ENCODE results near the gene RAI1.

DNA sequence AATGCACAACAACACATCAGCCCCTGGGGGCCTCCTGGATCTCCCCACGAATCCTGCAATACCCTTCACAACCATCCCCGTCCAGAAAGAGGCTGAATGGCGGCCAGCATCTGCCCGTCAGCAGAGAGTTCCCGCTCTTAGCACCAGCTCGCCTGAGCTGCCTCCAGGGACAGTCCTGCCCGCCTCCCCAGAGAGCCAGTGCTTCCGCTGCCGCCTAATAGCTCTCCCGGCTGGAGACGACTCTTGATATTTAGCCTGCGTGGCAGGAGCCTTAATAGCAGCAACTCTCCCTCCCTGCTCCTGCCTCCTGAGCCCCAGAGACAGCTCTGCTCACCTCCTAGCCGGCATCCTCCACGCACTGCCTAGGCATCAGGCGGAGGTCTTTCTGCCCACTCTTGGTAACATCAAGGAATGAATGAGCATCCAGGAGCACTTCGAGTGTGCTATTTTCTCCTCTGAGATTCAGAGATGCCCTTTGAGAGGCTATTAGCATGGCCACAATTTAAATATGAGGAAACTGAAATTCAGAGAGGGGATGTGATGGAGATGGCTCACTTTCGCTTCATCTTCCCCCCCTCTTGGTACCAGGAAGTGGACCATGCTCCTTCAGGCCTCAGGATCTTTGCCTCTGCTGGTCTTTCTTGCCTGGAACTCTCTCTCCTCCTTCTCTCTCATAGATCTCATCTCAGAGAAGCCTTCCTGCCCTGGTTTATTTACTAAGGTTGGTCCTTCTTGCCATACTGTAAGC, 67.9 kb downstream of the RAI1 start:
- TF ChIP-seq, protein P1, sequence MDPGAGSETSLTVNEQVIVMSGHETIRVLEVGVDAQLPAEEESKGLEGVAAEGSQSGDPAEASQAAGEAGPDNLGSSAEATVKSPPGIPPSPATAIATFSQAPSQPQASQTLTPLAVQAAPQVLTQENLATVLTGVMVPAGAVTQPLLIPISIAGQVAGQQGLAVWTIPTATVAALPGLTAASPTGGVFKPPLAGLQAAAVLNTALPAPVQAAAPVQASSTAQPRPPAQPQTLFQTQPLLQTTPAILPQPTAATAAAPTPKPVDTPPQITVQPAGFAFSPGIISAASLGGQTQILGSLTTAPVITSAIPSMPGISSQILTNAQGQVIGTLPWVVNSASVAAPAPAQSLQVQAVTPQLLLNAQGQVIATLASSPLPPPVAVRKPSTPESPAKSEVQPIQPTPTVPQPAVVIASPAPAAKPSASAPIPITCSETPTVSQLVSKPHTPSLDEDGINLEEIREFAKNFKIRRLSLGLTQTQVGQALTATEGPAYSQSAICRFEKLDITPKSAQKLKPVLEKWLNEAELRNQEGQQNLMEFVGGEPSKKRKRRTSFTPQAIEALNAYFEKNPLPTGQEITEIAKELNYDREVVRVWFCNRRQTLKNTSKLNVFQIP (CRISPR knock-in tag; IDR thresholded peaks at IDR 0.05; ENCODE audit: borderline replicate concordance, low read depth), result no peak
- TF ChIP-seq, protein P2, sequence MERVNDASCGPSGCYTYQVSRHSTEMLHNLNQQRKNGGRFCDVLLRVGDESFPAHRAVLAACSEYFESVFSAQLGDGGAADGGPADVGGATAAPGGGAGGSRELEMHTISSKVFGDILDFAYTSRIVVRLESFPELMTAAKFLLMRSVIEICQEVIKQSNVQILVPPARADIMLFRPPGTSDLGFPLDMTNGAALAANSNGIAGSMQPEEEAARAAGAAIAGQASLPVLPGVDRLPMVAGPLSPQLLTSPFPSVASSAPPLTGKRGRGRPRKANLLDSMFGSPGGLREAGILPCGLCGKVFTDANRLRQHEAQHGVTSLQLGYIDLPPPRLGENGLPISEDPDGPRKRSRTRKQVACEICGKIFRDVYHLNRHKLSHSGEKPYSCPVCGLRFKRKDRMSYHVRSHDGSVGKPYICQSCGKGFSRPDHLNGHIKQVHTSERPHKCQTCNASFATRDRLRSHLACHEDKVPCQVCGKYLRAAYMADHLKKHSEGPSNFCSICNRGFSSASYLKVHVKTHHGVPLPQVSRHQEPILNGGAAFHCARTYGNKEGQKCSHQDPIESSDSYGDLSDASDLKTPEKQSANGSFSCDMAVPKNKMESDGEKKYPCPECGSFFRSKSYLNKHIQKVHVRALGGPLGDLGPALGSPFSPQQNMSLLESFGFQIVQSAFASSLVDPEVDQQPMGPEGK (CRISPR knock-in tag; IDR thresholded peaks at IDR 0.05; ENCODE audit: borderline replicate concordance), result no peak

Measured in SK-N-SH treated with all-trans-retinoic acid at 6 μM for 48 hours (cell line).